SU-DHL-6 (cell line): Measurements from ENCODE around the gene TFIP11.

Source experiments
- H2AFZ ChIP-seq: fragments of 200-600 bp; sonication (generic); 2 replicates; pipeline ENCODE4 v1.6.1; 2014; ENCODE audit warnings: low read depth, mild to moderate bottlenecking, moderate library complexity, mixed read lengths, antibody characterized with exemption, low read length; ENCODE audit not compliant: severe bottlenecking
- H3F3A ChIP-seq: fragments of 200-600 bp; shearing (Covaris generic); 2 replicates; pipeline ENCODE4 v1.6.0; 2016; ENCODE audit warnings: antibody characterized with exemption, mild to moderate bottlenecking; ENCODE audit not compliant: insufficient read depth
- H3K27ac ChIP-seq: fragments of 200-600 bp; sonication (generic); 2 replicates; pipeline ENCODE4 v1.5.1; 2016; ENCODE audit warnings: low read depth, mild to moderate bottlenecking, low read length, moderate library complexity, mixed read lengths
- H3K27me3 ChIP-seq: fragments of 200-600 bp; sonication (generic), shearing (Covaris generic); 2 replicates; pipeline ENCODE4 v1.6.0; 2014; ENCODE audit warnings: mild to moderate bottlenecking, low read length
- H3K36me3 ChIP-seq: fragments of 200-600 bp; sonication (generic); 2 replicates; pipeline ENCODE4 v1.6.1; 2014; ENCODE audit warnings: mild to moderate bottlenecking, low read length, mixed read lengths
- H3K4me2 ChIP-seq: fragments of 300-600, 200-600 bp; shearing (Covaris generic), sonication (generic); 2 replicates; pipeline ENCODE4 v1.6.0; 2014; ENCODE audit warnings: low read length, low read depth, mild to moderate bottlenecking; ENCODE audit not compliant: poor library complexity, severe bottlenecking
- H3K4me3 ChIP-seq: fragments of 200-600 bp; sonication (generic); 2 replicates; pipeline ENCODE4 v1.5.1; 2014; ENCODE audit warnings: antibody characterized with exemption, low read length, mild to moderate bottlenecking, mixed read lengths; ENCODE audit not compliant: insufficient read depth, poor library complexity, severe bottlenecking
- H3K79me2 ChIP-seq: fragments of 200-600 bp; sonication (generic); 2 replicates; pipeline ENCODE4 v1.6.1; 2014; ENCODE audit warnings: mild to moderate bottlenecking, low read length, moderate library complexity; ENCODE audit not compliant: insufficient read depth
- H3K9ac ChIP-seq: fragments of 200-600 bp; sonication (generic); 2 replicates; pipeline ENCODE4 v1.7.0; 2014; ENCODE audit warnings: mild to moderate bottlenecking, low read length
- H3K9me2 ChIP-seq: fragments of 200-600 bp; sonication (generic); replicated peaks from 2 replicates; pipeline ENCODE4 v1.6.1; 2014; ENCODE audit warnings: low read length; ENCODE audit not compliant: insufficient read depth
- H3K9me3 ChIP-seq: fragments of 200-600 bp; sonication (generic); 2 replicates; pipeline ENCODE4 v1.6.1; 2014; ENCODE audit warnings: low read length, mixed read lengths; ENCODE audit not compliant: insufficient read depth
- H4K20me1 ChIP-seq: fragments of 200-600 bp; sonication (generic); 2 replicates; pipeline ENCODE4 v1.6.1; 2014; ENCODE audit warnings: low read depth, mild to moderate bottlenecking, antibody characterized with exemption, low read length, moderate library complexity, mixed read lengths
- EZH2phosphoT487 ChIP-seq: fragments of 200-600 bp; sonication (generic), shearing (Covaris generic); conservative IDR thresholded peaks from 2 replicates; pipeline ENCODE4 v1.6.1; 2018; ENCODE audit warnings: mild to moderate bottlenecking, antibody characterized with exemption, low read length, moderate library complexity, mixed read lengths
- TF ChIP-seq, protein P1 (sequence below): fragments of 200-600 bp; sonication (generic); IDR thresholded peaks from one replicate; pipeline ENCODE4 v1.5.1; 2017; ENCODE audit warnings: antibody characterized with exemption, mild to moderate bottlenecking, low read length, moderate library complexity; ENCODE audit not compliant: insufficient read depth, poor library complexity, severe bottlenecking

Gene TFIP11

DNA sequence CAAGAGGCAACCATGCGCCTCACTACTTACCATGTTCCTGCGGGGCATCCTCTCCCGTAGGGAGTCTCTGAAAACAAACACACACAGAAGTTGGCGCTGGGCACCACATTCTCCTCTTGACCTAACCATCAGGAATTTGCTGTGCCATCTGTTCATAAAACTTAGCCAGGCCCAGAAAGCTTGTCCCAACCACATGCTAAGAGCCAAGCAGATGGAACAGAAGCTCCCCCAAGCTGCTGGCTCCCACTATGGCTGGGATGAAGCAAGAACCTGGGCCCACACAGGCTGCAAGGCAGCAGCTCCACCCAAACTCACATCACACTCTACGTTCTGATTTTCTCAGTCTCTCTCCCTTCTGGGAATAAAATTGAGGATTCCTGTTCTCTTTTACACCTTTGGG, 46.1 kb downstream of the TFIP11 start:
- Histone ChIP-seq H3K4me3 (no peak overlapping the region), H3K9ac (no peak overlapping the region), H3F3A (peaks cover 4% of the 10 kb centered on the region), H4K20me1 (no peaks in the 10 kb centered on the region), H3K9me2 (no peaks in the 10 kb centered on the region), H3K36me3 (peaks cover 7% of the 10 kb centered on the region; the same call in 1 of the 2 replicates), H3K4me2 (no peak overlapping the region), H3K27me3 (no peaks in the 10 kb centered on the region), H3K79me2 (peaks cover 3% of the 10 kb centered on the region; the same call in 1 of the 2 replicates), H3K27ac (no peak overlapping the region), H3K9me3 (no peaks in the 10 kb centered on the region), H2AFZ (no peak overlapping the region)
- TF ChIP-seq, protein P1, sequence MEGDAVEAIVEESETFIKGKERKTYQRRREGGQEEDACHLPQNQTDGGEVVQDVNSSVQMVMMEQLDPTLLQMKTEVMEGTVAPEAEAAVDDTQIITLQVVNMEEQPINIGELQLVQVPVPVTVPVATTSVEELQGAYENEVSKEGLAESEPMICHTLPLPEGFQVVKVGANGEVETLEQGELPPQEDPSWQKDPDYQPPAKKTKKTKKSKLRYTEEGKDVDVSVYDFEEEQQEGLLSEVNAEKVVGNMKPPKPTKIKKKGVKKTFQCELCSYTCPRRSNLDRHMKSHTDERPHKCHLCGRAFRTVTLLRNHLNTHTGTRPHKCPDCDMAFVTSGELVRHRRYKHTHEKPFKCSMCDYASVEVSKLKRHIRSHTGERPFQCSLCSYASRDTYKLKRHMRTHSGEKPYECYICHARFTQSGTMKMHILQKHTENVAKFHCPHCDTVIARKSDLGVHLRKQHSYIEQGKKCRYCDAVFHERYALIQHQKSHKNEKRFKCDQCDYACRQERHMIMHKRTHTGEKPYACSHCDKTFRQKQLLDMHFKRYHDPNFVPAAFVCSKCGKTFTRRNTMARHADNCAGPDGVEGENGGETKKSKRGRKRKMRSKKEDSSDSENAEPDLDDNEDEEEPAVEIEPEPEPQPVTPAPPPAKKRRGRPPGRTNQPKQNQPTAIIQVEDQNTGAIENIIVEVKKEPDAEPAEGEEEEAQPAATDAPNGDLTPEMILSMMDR = no peak
- TF ChIP-seq EZH2phosphoT487 = no peak

DNA sequence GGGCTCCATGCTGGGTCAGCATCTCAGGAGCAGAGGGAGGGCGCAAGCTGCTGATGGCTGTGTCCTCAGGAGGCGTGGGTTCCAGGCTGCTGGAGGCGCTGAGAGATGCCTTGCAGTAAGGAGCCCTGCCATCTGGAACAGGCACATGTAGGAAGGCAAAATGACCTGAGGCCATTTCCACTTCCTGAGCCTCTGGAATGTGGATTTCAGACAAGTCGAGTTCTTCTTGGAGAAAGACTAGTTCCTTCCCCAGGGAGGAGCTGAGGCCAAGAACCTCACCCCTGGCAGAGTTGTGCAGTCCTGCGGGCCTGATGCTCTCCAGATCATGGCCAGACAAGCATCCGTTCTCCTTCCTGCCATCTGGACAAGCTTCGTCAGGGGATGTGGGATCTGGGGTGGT, 48.0 kb downstream of the TFIP11 start:
- Histone ChIP-seq H2AFZ (no peak overlapping the region), H4K20me1 (no peaks in the 10 kb centered on the region; the same call in 1 of the 2 replicates), H3K9me3 (no peaks in the 10 kb centered on the region), H3K4me2 (no peak overlapping the region), H3K27me3 (no peaks in the 10 kb centered on the region), H3K9ac (no peak overlapping the region), H3K4me3 (no peak overlapping the region), H3F3A (peaks cover 4% of the 10 kb centered on the region), H3K36me3 (peaks cover 7% of the 10 kb centered on the region; the same call in 1 of the 2 replicates), H3K27ac (no peak overlapping the region), H3K79me2 (peaks cover 11% of the 10 kb centered on the region; the same call in 1 of the 2 replicates), H3K9me2 (no peaks in the 10 kb centered on the region)
- TF ChIP-seq, protein P1 = no peak
- TF ChIP-seq EZH2phosphoT487 = no peak

DNA sequence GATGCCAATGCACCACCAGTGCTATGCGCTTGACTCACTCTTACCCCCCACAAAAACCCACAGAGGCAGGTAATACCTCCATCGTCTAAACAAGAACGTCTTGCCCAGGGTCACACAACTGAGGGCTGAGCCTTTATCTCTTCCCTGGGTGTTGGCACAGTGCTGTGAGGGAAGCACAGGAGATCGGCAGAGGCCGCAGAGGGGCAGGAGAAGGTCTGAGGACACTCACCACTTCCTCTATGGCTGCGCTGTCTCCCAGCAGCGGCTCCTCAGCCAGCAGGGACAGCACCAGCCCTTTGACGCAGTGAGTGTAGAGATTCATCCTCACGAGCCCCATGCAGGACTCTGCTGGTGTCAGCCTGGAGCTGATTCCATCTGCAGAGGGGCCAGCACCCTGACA, 48.6 kb downstream of the TFIP11 start:
- Histone ChIP-seq H3K4me2 (no peak overlapping the region), H3K36me3 (peaks cover 7% of the 10 kb centered on the region; the same call in 1 of the 2 replicates)

More for the DNA sequence above, 48.6 kb downstream of the TFIP11 start:
- no peaks in the 10 kb centered on the region for H3K9me3 ChIP-seq
- no peaks in the 10 kb centered on the region for H3K9me2 ChIP-seq
- H3K9ac ChIP-seq = no peak overlapping the region
- no peaks in the 10 kb centered on the region; the same call in 1 of the 2 replicates for H4K20me1 ChIP-seq
- no peak overlapping the region for H3K27ac ChIP-seq
- no peak for TF ChIP-seq EZH2phosphoT487
- TF ChIP-seq, protein P1 = no peak
- no peaks in the 10 kb centered on the region for H3K27me3 ChIP-seq
- peaks cover 4% of the 10 kb centered on the region for H3F3A ChIP-seq
- peaks cover 18% of the 10 kb centered on the region for H3K79me2 ChIP-seq
- H3K4me3 ChIP-seq = no peak overlapping the region
- H2AFZ ChIP-seq = no peak overlapping the region
